ENCODE results near the gene PRKG1.
"Not testable (repeated sequence)": the region's sequence is repeated elsewhere in the genome, so short reads cannot be mapped to it uniquely, and the experiment has no call there.

Gene PRKG1

GRCh38 chr10:51747216-51747615 is 672.9 kb downstream of the PRKG1 start:
- H3K27me3 ChIP-seq (ENCODE audit: low read length) = no peaks in the 10 kb centered on the region
- no peak overlapping the region for H2AFZ ChIP-seq (ENCODE audit: low read depth, low read length, severe bottlenecking)
- H3K9me3 ChIP-seq (ENCODE audit: insufficient read depth, low read length) = no peaks in the 10 kb centered on the region
- no peaks in the 10 kb centered on the region for H3F3A ChIP-seq (ENCODE audit: insufficient read depth)
- H3K4me2 ChIP-seq (ENCODE audit: low read depth, low read length, poor library complexity, severe bottlenecking) = no peak overlapping the region
- no peak for TF ChIP-seq EZH2phosphoT487 (conservative IDR thresholded peaks at IDR 0.05; ENCODE audit: low read length)
- TF ChIP-seq, protein P1, sequence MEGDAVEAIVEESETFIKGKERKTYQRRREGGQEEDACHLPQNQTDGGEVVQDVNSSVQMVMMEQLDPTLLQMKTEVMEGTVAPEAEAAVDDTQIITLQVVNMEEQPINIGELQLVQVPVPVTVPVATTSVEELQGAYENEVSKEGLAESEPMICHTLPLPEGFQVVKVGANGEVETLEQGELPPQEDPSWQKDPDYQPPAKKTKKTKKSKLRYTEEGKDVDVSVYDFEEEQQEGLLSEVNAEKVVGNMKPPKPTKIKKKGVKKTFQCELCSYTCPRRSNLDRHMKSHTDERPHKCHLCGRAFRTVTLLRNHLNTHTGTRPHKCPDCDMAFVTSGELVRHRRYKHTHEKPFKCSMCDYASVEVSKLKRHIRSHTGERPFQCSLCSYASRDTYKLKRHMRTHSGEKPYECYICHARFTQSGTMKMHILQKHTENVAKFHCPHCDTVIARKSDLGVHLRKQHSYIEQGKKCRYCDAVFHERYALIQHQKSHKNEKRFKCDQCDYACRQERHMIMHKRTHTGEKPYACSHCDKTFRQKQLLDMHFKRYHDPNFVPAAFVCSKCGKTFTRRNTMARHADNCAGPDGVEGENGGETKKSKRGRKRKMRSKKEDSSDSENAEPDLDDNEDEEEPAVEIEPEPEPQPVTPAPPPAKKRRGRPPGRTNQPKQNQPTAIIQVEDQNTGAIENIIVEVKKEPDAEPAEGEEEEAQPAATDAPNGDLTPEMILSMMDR (IDR thresholded peaks at IDR 0.05; ENCODE audit: insufficient read depth, low read length, poor library complexity, severe bottlenecking) = no peak
- no peaks in the 10 kb centered on the region for H3K79me2 ChIP-seq (ENCODE audit: insufficient read depth, low read length)
- H3K9ac ChIP-seq (ENCODE audit: low read length) = no peak overlapping the region
- H4K20me1 ChIP-seq (ENCODE audit: low read depth, low read length) = no peaks in the 10 kb centered on the region
- H3K36me3 ChIP-seq (ENCODE audit: low read length) = no peaks in the 10 kb centered on the region
- H3K27ac ChIP-seq (ENCODE audit: low read depth, low read length) = no peak overlapping the region
- no peak overlapping the region for H3K4me3 ChIP-seq (ENCODE audit: insufficient read depth, low read length, poor library complexity, severe bottlenecking)
- no peaks in the 10 kb centered on the region for H3K9me2 ChIP-seq (replicated peaks; ENCODE audit: insufficient read depth, low read length)

DNA sequence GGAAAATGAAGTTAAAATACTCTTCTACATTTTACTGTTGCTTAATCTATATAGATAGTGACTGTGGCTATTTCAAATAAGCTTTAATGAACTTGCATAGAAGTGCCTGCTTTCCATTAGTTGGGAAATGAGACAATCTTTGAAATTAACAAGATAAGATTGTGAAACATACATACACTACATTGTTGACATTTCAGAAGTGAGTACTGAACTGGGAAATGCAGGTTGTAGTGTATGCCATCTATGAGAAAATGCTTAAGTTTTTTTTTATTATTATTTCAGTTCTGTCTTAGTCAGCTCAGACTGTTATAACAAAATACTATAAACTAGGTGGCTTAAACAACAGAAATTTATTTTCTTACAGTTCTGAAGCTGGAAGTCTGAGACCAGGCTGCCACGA is 674.7 kb downstream of the PRKG1 start:
- Histone ChIP-seq H2AFZ (ENCODE audit: low read depth, low read length, severe bottlenecking) (no peak overlapping the region), H3K36me3 (ENCODE audit: low read length) (no peaks in the 10 kb centered on the region), H3K79me2 (ENCODE audit: insufficient read depth, low read length) (no peaks in the 10 kb centered on the region), H3K9ac (ENCODE audit: low read length) (no peak overlapping the region), H3K9me2 (replicated peaks; ENCODE audit: insufficient read depth, low read length) (no peaks in the 10 kb centered on the region), H4K20me1 (ENCODE audit: low read depth, low read length) (no peaks in the 10 kb centered on the region), H3F3A (ENCODE audit: insufficient read depth) (no peaks in the 10 kb centered on the region), H3K27me3 (ENCODE audit: low read length) (no peaks in the 10 kb centered on the region), H3K4me2 (ENCODE audit: low read depth, low read length, poor library complexity, severe bottlenecking) (no peak overlapping the region), H3K27ac (ENCODE audit: low read depth, low read length) (no peak overlapping the region), H3K9me3 (ENCODE audit: insufficient read depth, low read length) (no peaks in the 10 kb centered on the region), H3K4me3 (ENCODE audit: insufficient read depth, low read length, poor library complexity, severe bottlenecking) (no peak overlapping the region)
- TF ChIP-seq, protein P1 (IDR thresholded peaks at IDR 0.05; ENCODE audit: insufficient read depth, low read length, poor library complexity, severe bottlenecking) = no peak
- TF ChIP-seq EZH2phosphoT487 (conservative IDR thresholded peaks at IDR 0.05; ENCODE audit: low read length) = no peak

GRCh38 chr10:51758366-51758765 is 684.1 kb downstream of the PRKG1 start:
- H3K79me2 ChIP-seq (ENCODE audit: insufficient read depth, low read length) = no peaks in the 10 kb centered on the region
- H3F3A ChIP-seq (ENCODE audit: insufficient read depth) = no peaks in the 10 kb centered on the region
- no peaks in the 10 kb centered on the region for H3K9me3 ChIP-seq (ENCODE audit: insufficient read depth, low read length)
- H3K4me3 ChIP-seq (ENCODE audit: insufficient read depth, low read length, poor library complexity, severe bottlenecking) = no peak overlapping the region
- no peaks in the 10 kb centered on the region for H4K20me1 ChIP-seq (ENCODE audit: low read depth, low read length)
- H3K9ac ChIP-seq (ENCODE audit: low read length) = no peak overlapping the region
- no peak overlapping the region for H3K4me2 ChIP-seq (ENCODE audit: low read depth, low read length, poor library complexity, severe bottlenecking)
- TF ChIP-seq EZH2phosphoT487 (conservative IDR thresholded peaks at IDR 0.05; ENCODE audit: low read length) = no peak
- TF ChIP-seq, protein P1 (IDR thresholded peaks at IDR 0.05; ENCODE audit: insufficient read depth, low read length, poor library complexity, severe bottlenecking) = no peak
- H2AFZ ChIP-seq (ENCODE audit: low read depth, low read length, severe bottlenecking) = no peak overlapping the region
- H3K36me3 ChIP-seq (ENCODE audit: low read length) = no peaks in the 10 kb centered on the region
- no peaks in the 10 kb centered on the region for H3K9me2 ChIP-seq (replicated peaks; ENCODE audit: insufficient read depth, low read length)
- H3K27me3 ChIP-seq (ENCODE audit: low read length) = no peaks in the 10 kb centered on the region
- no peak overlapping the region for H3K27ac ChIP-seq (ENCODE audit: low read depth, low read length)

DNA sequence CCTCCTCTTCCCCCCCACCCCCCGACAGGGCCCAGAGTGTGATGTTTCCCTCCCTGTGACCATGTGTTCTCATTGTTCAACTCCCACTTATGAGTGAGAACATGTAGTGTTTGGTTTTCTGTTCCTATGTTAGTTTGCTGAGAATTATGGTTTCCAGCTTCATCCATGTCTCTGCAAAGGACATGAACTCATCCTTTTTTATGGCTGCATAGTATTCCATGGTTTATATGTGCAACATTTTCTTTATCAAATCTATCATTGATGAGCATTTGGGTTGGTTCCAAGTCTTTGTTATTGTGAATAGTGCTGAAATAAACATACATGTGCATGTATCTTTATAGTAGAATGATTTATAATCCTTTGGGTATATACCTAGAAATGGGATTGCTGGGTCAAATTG is 684.6 kb downstream of the PRKG1 start:
- not testable (repeated sequence) for H3K9ac ChIP-seq (ENCODE audit: low read length); H3K9me2 ChIP-seq (replicated peaks; ENCODE audit: insufficient read depth, low read length); H3K9me3 ChIP-seq (ENCODE audit: insufficient read depth, low read length); H3K79me2 ChIP-seq (ENCODE audit: insufficient read depth, low read length); H3F3A ChIP-seq (ENCODE audit: insufficient read depth); H3K36me3 ChIP-seq (ENCODE audit: low read length); H3K27me3 ChIP-seq (ENCODE audit: low read length); H4K20me1 ChIP-seq (ENCODE audit: low read depth, low read length); H2AFZ ChIP-seq (ENCODE audit: low read depth, low read length, severe bottlenecking); H3K27ac ChIP-seq (ENCODE audit: low read depth, low read length); H3K4me2 ChIP-seq (ENCODE audit: low read depth, low read length, poor library complexity, severe bottlenecking); H3K4me3 ChIP-seq (ENCODE audit: insufficient read depth, low read length, poor library complexity, severe bottlenecking)
